T-cell (primary cell): ENCODE results near the gene LNP1. TPM values are rescaled to one million over a fixed set of nuclear protein-coding genes. Genes with fewer than 3 reads are reported as not detected.

Source experiments
- ATAC-seq, 4 experiments: fragments of 200-7000 bp in 3 of 4; fragments of 150-1000 bp in 1 of 4; cut with Tn5 transposase; replicated peaks in 1 of 4; 1 replicate in 3 of 4; 2 replicates in 1 of 4; pipeline ENCODE4 v1.10.0; 2021; ENCODE audit warnings: moderate library complexity in 3 of 4, mild to moderate bottlenecking in 2 of 4, moderate number of reproducible peaks in 1 of 4
- CTCF ChIA-PET, 2 donors: fragments of 300-600 bp; sonication (Branson Sonifier 250); formaldehyde crosslinking; loops; one replicate each; lab custom pipeline; 2022; ENCODE audit warnings: antibody characterized with exemption in 2 of 2; lab: Charles Lee
- POLR2A ChIA-PET, 2 donors: fragments of 300-600 bp; sonication (Branson Sonifier 250); formaldehyde crosslinking; loops; one replicate each; lab custom pipeline; 2022; ENCODE audit warnings: antibody characterized with exemption in 2 of 2; lab: Charles Lee
- DNase-seq, 35 experiments: peaks; one replicate each; pipeline versions ENCODE4 v3.0.0 to v3.0.0-alpha.2; 2013 to 2023
- H3K27ac ChIP-seq: one replicate; pipeline ENCODE4 v1.5.1; 2013; ENCODE audit warnings: low read length
- H3K27me3 ChIP-seq, 2 experiments: replicated peaks in 1 of 2; 1 replicate in 1 of 2; 2 replicates in 1 of 2; pipeline versions ENCODE4 v1.6.1 to v1.7.0; 2013; ENCODE audit warnings: low read length in 1 of 2, mixed read lengths in 1 of 2; ENCODE audit not compliant: control insufficient read depth in 2 of 2, insufficient read depth in 2 of 2; ENCODE audit errors: extremely low read depth in 1 of 2
- H3K36me3 ChIP-seq, 2 donors: 1 replicate in 1 of 2; 2 replicates in 1 of 2; pipeline versions ENCODE4 v1.6.1 to v1.7.0; 2013; ENCODE audit warnings: low read length in 1 of 2; ENCODE audit not compliant: control insufficient read depth in 2 of 2, insufficient read depth in 1 of 2; ENCODE audit errors: extremely low read depth in 1 of 2
- H3K4me1 ChIP-seq, 2 experiments: 1 replicate in 1 of 2; 2 replicates in 1 of 2; pipeline versions ENCODE4 v1.6.1 to v1.7.0; 2013; ENCODE audit warnings: low read length in 2 of 2, mixed read lengths in 1 of 2; ENCODE audit not compliant: insufficient read depth in 2 of 2, control insufficient read depth in 1 of 2; ENCODE audit errors: extremely low read depth in 1 of 2
- H3K4me3 ChIP-seq, 2 donors: 1 replicate in 1 of 2; 2 replicates in 1 of 2; pipeline versions ENCODE4 v1.5.1 to v1.7.0; 2013; ENCODE audit warnings: mild to moderate bottlenecking in 2 of 2, low read length in 1 of 2, moderate library complexity in 1 of 2; ENCODE audit not compliant: control insufficient read depth in 1 of 2; ENCODE audit errors: extremely low read depth in 1 of 2
- H3K9me3 ChIP-seq: 2 replicates; pipeline ENCODE4 v1.7.0; 2013
- H3K27ac Mint-ChIP-seq, 2 donors: one replicate each; pipeline ENCODE4 v1.8.0; 2020 to 2021; ENCODE audit warnings: mild to moderate bottlenecking in 2 of 2, mixed read lengths in 2 of 2
- H3K27me3 Mint-ChIP-seq, 2 donors: one replicate each; pipeline ENCODE4 v1.8.0; 2021 to 2022; ENCODE audit warnings: mixed read lengths in 2 of 2
- H3K36me3 Mint-ChIP-seq: one replicate; pipeline ENCODE4 v1.8.0; 2021; ENCODE audit warnings: mixed read lengths
- H3K4me1 Mint-ChIP-seq, 3 donors: one replicate each; pipeline ENCODE4 v1.8.0; 2020 to 2022; ENCODE audit warnings: mixed read lengths in 3 of 3, mild to moderate bottlenecking in 1 of 3
- H3K4me3 Mint-ChIP-seq, 3 donors: one replicate each; pipeline ENCODE4 v1.8.0; 2020 to 2022; ENCODE audit warnings: mild to moderate bottlenecking in 3 of 3, mixed read lengths in 3 of 3, moderate library complexity in 3 of 3
- H3K9me3 Mint-ChIP-seq, 3 donors: one replicate each; pipeline ENCODE4 v1.8.0; 2020 to 2022; ENCODE audit warnings: mixed read lengths in 3 of 3
- WGBS: methylation state at CpG from one replicate; pipeline ENCODE4 v1.1.5; 2013; ENCODE audit warnings: missing lambda C conversion rate; ENCODE audit not compliant: insufficient coverage; 5-methylcytosine and 5-hydroxymethylcytosine counted together
- total RNA-seq, 35 experiments: library from RNA in 6 of 35; stranded (reverse) in 6 of 35; fragments of 120-200 nt in 1 of 35; gene quantifications; one replicate each; pipeline versions ENCODE4 v1.2.1 to v1.2.4 and lab custom pipeline; 2013 to 2026

The LNP1 gene
- total RNA-seq, 5 donors from 2014 or later (not counting 1 experiment from before 2014, with no cell fraction given), result 0.88 to 1.7 (median 1.4) TPM

GRCh38 chr3:100420885-100421284, 19.5 kb downstream of the LNP1 start:
- H3K27ac ChIP-seq, result no peak overlapping the region
- WGBS, result 89% methylated on average over 1 of the region's 2 CpGs
- H3K36me3 Mint-ChIP-seq, result no peaks in the 10 kb centered on the region

GRCh38 chr3:100423611-100424010, 22.3 kb downstream of the LNP1 start:
- no peak for ATAC-seq
- Mint-ChIP-seq H3K27me3 (peaks cover 4 to 12% of the 10 kb centered on the region in 2 donors), H3K9me3 (no peaks in the 10 kb centered on the region), H3K36me3 (no peaks in the 10 kb centered on the region), H3K4me3 (no peak overlapping the region), H3K27ac (no peak overlapping the region), H3K4me1 (no peaks in the 10 kb centered on the region)
- Histone ChIP-seq H3K27me3 (peaks cover 0 to 3% of the 10 kb centered on the region in 2 experiments), H3K27ac (no peak overlapping the region), H3K4me3 (no peak overlapping the region), H3K4me1 (no peaks in the 10 kb centered on the region), H3K36me3 (no peaks in the 10 kb centered on the region), H3K9me3 (no peaks in the 10 kb centered on the region)
- CTCF ChIA-PET, result no interaction called here
- POLR2A ChIA-PET, result interaction anchor here in 1 of 2 donors (0.6 kb wide), 1 partner anchor 727 kb away, joined by 8 read pairs; no protein-coding TSS in a partner anchor
- no peak for DNase-seq
- WGBS, result 86% methylated on average over 4 of the region's 5 CpGs

More at GRCh38 chr3:100420885-100421284, 19.5 kb downstream of the LNP1 start:
- no peak overlapping the region for H3K4me3 ChIP-seq
- H3K4me3 Mint-ChIP-seq, result no peak overlapping the region
- no peaks in the 10 kb centered on the region for H3K9me3 ChIP-seq
- peaks cover 4 to 8% of the 10 kb centered on the region in 2 donors for H3K27me3 Mint-ChIP-seq
- no peak overlapping the region for H3K27ac Mint-ChIP-seq
- H3K4me1 ChIP-seq, result no peaks in the 10 kb centered on the region
- H3K36me3 ChIP-seq, result no peaks in the 10 kb centered on the region
- DNase-seq (no peak), ATAC-seq (no peak)
- ChIA-PET POLR2A (no interaction called here), CTCF (no interaction called here)
- no peaks in the 10 kb centered on the region for H3K4me1 Mint-ChIP-seq
- no peaks in the 10 kb centered on the region for H3K9me3 Mint-ChIP-seq
- peaks cover 0 to 3% of the 10 kb centered on the region in 2 experiments for H3K27me3 ChIP-seq

GRCh38 chr3:100424261-100424660, 22.9 kb downstream of the LNP1 start:
- H3K27ac Mint-ChIP-seq, result no peak overlapping the region
- DNase-seq (no peak), ATAC-seq (no peak)
- H3K27me3 Mint-ChIP-seq, result peaks cover 4 to 12% of the 10 kb centered on the region in 2 donors
- POLR2A ChIA-PET, result no interaction called here
- H3K27ac ChIP-seq, result no peak overlapping the region
- no peaks in the 10 kb centered on the region for H3K4me1 Mint-ChIP-seq
- no peaks in the 10 kb centered on the region for H3K36me3 Mint-ChIP-seq
- no peak overlapping the region for H3K4me3 ChIP-seq
- no peaks in the 10 kb centered on the region for H3K4me1 ChIP-seq
- peaks cover 0 to 3% of the 10 kb centered on the region in 2 experiments for H3K27me3 ChIP-seq
- no peak overlapping the region for H3K4me3 Mint-ChIP-seq
- H3K36me3 ChIP-seq, result no peaks in the 10 kb centered on the region
- no peaks in the 10 kb centered on the region for H3K9me3 Mint-ChIP-seq
- WGBS, result no CpG with 5 or more reads among the region's 2 CpGs
- CTCF ChIA-PET, result no interaction called here
- no peaks in the 10 kb centered on the region for H3K9me3 ChIP-seq

- Histone ChIP-seq H3K36me3 (no peaks in the 10 kb centered on the region), H3K4me3 (no peak overlapping the region), H3K27me3 (peaks cover 0 to 3% of the 10 kb centered on the region in 2 experiments), H3K4me1 (no peaks in the 10 kb centered on the region), H3K9me3 (no peaks in the 10 kb centered on the region), H3K27ac (no peak overlapping the region)
- no peaks in the 10 kb centered on the region for H3K4me1 Mint-ChIP-seq
- H3K27me3 Mint-ChIP-seq, result peaks cover 4 to 12% of the 10 kb centered on the region in 2 donors
- H3K9me3 Mint-ChIP-seq, result no peaks in the 10 kb centered on the region
- no peaks in the 10 kb centered on the region for H3K36me3 Mint-ChIP-seq
- ATAC-seq (no peak), DNase-seq (no peak)
- no peak overlapping the region for H3K4me3 Mint-ChIP-seq
- POLR2A ChIA-PET, result no interaction called here
- no peak overlapping the region for H3K27ac Mint-ChIP-seq
- CTCF ChIA-PET, result interaction anchor here in 1 of 2 donors (0.5 kb wide), 1 partner anchor 1312 kb away, joined by 3 read pairs; no protein-coding TSS in a partner anchor
- no CpG with 5 or more reads among the region's 1 CpG for WGBS
Observed at GRCh38 chr3:100425316-100425715, 24.0 kb downstream of the LNP1 start.

GRCh38 chr3:100426067-100426682, 24.8 kb downstream of the LNP1 start:
- no peak overlapping the region for H3K4me3 ChIP-seq
- 75% methylated on average over 5 of the region's 8 CpGs for WGBS
- no peak for DNase-seq
- no peaks in the 10 kb centered on the region for H3K4me1 ChIP-seq
- POLR2A ChIA-PET, result no interaction called here
- H3K27me3 ChIP-seq, result peaks cover 0 to 3% of the 10 kb centered on the region in 2 experiments
- H3K9me3 ChIP-seq, result no peaks in the 10 kb centered on the region
- Mint-ChIP-seq H3K36me3 (no peaks in the 10 kb centered on the region), H3K9me3 (no peaks in the 10 kb centered on the region), H3K27me3 (peaks cover 4 to 12% of the 10 kb centered on the region in 2 donors), H3K4me1 (no peaks in the 10 kb centered on the region), H3K27ac (no peak overlapping the region), H3K4me3 (no peak overlapping the region)
- no peak for ATAC-seq
- no peak overlapping the region for H3K27ac ChIP-seq
- H3K36me3 ChIP-seq, result no peaks in the 10 kb centered on the region
- CTCF ChIA-PET, result no interaction called here

- Histone ChIP-seq H3K4me1 (no peaks in the 10 kb centered on the region), H3K4me3 (no peak overlapping the region), H3K9me3 (no peaks in the 10 kb centered on the region), H3K36me3 (no peaks in the 10 kb centered on the region), H3K27ac (no peak overlapping the region), H3K27me3 (peaks cover 0 to 3% of the 10 kb centered on the region in 2 experiments)
- DNase-seq (no peak), ATAC-seq (no peak)
- Mint-ChIP-seq H3K27ac (no peak overlapping the region), H3K4me1 (no peaks in the 10 kb centered on the region), H3K27me3 (peaks cover 4 to 12% of the 10 kb centered on the region in 2 donors), H3K36me3 (no peaks in the 10 kb centered on the region), H3K9me3 (no peaks in the 10 kb centered on the region), H3K4me3 (no peak overlapping the region)
- 80% methylated on average over 2 of the region's 2 CpGs for WGBS
- ChIA-PET CTCF (interaction anchor here in 1 of 2 donors (0.6 kb wide), 1 partner anchor 10 kb away, joined by 5 read pairs; no protein-coding TSS in a partner anchor), POLR2A (no interaction called here)
Observed at GRCh38 chr3:100427699-100428098, 26.4 kb downstream of the LNP1 start.
